ENCODE measurements around the gene SKI.

Gene SKI

GRCh38 chr1:2268285-2269056 lies 40.4 kb downstream of the SKI start:
- Histone ChIP-seq H3K36me3 (ENCODE audit: control insufficient read depth, insufficient read depth, low read length) (no peaks in the 10 kb centered on the region), H3K9ac (ENCODE audit: low read length) (no peak overlapping the region), H3K4me3 (ENCODE audit: low read depth, low read length) (no peak overlapping the region), H3K27ac (ENCODE audit: low read depth, low read length) (no peak overlapping the region), H3K9me3 (ENCODE audit: control insufficient read depth, insufficient read depth, low read depth, low read length) (no peaks in the 10 kb centered on the region), H3K4me1 (ENCODE audit: control insufficient read depth, insufficient read depth, low read length) (peaks cover 27% of the 10 kb centered on the region), H3K27me3 (ENCODE audit: control insufficient read depth, insufficient read depth, low read length) (no peaks in the 10 kb centered on the region)

DNA sequence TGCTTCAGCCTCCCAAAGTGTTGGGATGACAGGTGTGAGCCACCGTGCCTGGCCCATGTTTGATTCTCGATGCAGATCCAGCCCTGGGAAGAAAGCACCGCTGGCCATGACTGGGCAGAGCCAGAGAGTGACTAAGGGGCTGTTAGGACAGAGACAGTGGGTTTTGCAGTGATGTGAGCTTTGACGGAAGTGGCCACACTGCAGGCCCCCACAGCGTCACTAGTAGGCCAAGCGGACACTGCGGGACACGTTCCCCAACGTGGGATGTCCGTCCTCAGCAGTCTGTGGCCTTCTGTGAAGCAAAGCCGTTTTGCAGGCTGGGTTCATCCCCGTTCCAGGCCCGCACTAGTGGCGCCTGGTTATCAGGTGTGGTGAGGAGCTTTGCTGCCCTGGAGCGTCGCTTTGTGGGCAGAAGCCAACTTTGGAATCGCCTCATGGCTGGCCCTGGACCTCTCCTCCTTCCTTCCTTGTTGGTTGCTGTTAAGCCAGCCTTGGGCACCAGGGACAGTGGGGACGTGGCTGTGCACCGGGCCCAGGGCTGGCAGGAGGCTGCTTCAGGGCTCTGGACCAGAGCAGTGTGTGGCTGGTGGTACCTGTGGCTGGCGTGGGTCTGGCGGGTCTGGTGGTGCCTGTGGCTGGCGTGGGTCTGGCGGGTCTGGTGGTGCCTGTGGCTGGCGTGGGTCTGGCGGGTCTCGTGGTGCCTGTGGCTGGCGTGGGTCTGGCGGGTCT lies 41.2 kb downstream of the SKI start:
- Histone ChIP-seq H3K4me1 (ENCODE audit: control insufficient read depth, insufficient read depth, low read length) (peaks cover 27% of the 10 kb centered on the region), H3K36me3 (ENCODE audit: control insufficient read depth, insufficient read depth, low read length) (no peaks in the 10 kb centered on the region), H3K27ac (ENCODE audit: low read depth, low read length) (no peak overlapping the region), H3K27me3 (ENCODE audit: control insufficient read depth, insufficient read depth, low read length) (no peaks in the 10 kb centered on the region), H3K9me3 (ENCODE audit: control insufficient read depth, insufficient read depth, low read depth, low read length) (no peaks in the 10 kb centered on the region), H3K4me3 (ENCODE audit: low read depth, low read length) (no peak overlapping the region), H3K9ac (ENCODE audit: low read length) (no peak overlapping the region)

GRCh38 chr1:2269922-2270259 lies 41.8 kb downstream of the SKI start:
- H3K27ac ChIP-seq (ENCODE audit: low read depth, low read length) = no peak overlapping the region
- no peak overlapping the region for H3K9ac ChIP-seq (ENCODE audit: low read length)
- H3K4me1 ChIP-seq (ENCODE audit: control insufficient read depth, insufficient read depth, low read length) = peaks cover 27% of the 10 kb centered on the region
- no peaks in the 10 kb centered on the region for H3K9me3 ChIP-seq (ENCODE audit: control insufficient read depth, insufficient read depth, low read depth, low read length)
- no peak overlapping the region for H3K4me3 ChIP-seq (ENCODE audit: low read depth, low read length)
- no peaks in the 10 kb centered on the region for H3K36me3 ChIP-seq (ENCODE audit: control insufficient read depth, insufficient read depth, low read length)
- H3K27me3 ChIP-seq (ENCODE audit: control insufficient read depth, insufficient read depth, low read length) = no peaks in the 10 kb centered on the region

- Histone ChIP-seq H3K9me3 (ENCODE audit: control insufficient read depth, insufficient read depth, low read depth, low read length) (no peaks in the 10 kb centered on the region), H3K27ac (ENCODE audit: low read depth, low read length) (no peak overlapping the region), H3K36me3 (ENCODE audit: control insufficient read depth, insufficient read depth, low read length) (no peaks in the 10 kb centered on the region), H3K4me1 (ENCODE audit: control insufficient read depth, insufficient read depth, low read length) (peaks cover 27% of the 10 kb centered on the region), H3K9ac (ENCODE audit: low read length) (no peak overlapping the region), H3K27me3 (ENCODE audit: control insufficient read depth, insufficient read depth, low read length) (no peaks in the 10 kb centered on the region), H3K4me3 (ENCODE audit: low read depth, low read length) (no peak overlapping the region)
Observed at GRCh38 chr1:2270260-2271100, 42.4 kb downstream of the SKI start.

DNA sequence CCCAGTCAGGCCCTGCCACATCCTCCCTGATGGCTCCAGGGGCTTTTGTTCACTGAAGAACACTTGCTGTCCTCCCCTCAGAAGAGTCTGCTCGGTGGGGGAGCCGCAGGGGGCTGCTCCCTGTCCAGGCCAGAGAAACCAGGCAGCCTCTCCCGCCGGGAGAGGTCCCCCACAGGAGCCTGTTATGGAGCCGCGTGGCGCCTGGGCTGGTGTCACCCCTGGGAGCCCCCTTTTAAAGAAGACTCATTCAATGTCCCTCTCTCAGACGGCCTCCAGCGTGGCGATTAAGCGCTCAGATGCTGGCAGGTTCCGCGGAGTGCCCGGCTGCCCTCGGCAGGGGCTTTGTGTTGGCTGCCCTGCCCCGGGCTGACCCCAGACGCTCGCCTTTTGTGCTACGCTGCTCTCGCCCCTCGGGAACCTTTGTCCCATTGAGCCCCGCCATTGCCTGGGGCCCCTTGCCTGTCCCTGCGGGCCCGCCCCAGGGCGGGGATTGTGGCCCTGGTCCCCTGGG lies 43.1 kb downstream of the SKI start:
- H3K4me1 ChIP-seq (ENCODE audit: control insufficient read depth, insufficient read depth, low read length) = peaks cover 34% of the 10 kb centered on the region
- H3K9me3 ChIP-seq (ENCODE audit: control insufficient read depth, insufficient read depth, low read depth, low read length) = no peaks in the 10 kb centered on the region
- H3K27ac ChIP-seq (ENCODE audit: low read depth, low read length) = peak overlapping the region; percentile 21; the same call in 1 of the 2 replicates
- no peaks in the 10 kb centered on the region for H3K36me3 ChIP-seq (ENCODE audit: control insufficient read depth, insufficient read depth, low read length)
- H3K9ac ChIP-seq (ENCODE audit: low read length) = no peak overlapping the region
- no peak overlapping the region for H3K4me3 ChIP-seq (ENCODE audit: low read depth, low read length)
- no peaks in the 10 kb centered on the region for H3K27me3 ChIP-seq (ENCODE audit: control insufficient read depth, insufficient read depth, low read length)

DNA sequence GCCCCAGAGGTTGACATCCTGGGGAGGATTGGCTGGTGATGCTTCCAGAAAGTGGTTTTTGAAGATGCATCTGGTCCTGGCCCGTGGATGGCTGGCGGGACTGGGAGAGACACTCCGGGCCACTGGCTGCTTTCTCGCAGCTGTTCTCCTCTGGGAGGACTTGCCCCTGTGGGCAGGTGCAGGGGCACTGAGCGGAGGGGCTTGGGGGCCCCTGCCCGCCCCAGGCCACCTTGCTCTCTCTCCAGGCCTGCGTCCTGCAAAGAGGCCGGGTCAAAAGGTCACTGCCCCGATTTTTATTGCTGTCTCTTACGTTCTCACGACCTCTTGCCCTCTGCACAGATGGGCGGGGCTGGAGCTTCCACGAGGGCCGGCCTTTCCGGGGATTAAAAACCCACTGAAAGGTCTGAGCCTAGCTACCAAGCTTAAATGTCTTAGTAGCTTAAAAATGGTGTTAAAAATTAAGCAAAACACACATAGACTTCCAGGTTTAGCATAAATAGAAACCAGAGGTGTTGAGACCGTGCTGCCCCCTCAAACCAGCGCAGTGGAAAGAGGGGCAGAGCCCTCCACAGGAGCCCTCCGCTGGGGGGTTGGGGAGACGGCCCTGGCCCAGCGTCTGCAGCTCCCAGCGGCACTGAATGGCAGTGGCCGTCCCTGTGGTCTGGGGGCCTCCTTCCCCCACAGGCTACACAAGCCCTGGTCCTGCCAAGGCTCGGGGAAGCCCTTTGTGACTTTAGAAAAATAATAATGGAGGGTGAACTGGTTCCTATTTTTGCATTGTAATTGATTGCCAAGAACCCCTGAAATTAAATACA lies 43.9 kb downstream of the SKI start:
- Histone ChIP-seq H3K9ac (ENCODE audit: low read length) (no peak overlapping the region), H3K27me3 (ENCODE audit: control insufficient read depth, insufficient read depth, low read length) (no peaks in the 10 kb centered on the region), H3K4me1 (ENCODE audit: control insufficient read depth, insufficient read depth, low read length) (peaks cover 41% of the 10 kb centered on the region), H3K9me3 (ENCODE audit: control insufficient read depth, insufficient read depth, low read depth, low read length) (no peaks in the 10 kb centered on the region), H3K4me3 (ENCODE audit: low read depth, low read length) (no peak overlapping the region), H3K36me3 (ENCODE audit: control insufficient read depth, insufficient read depth, low read length) (no peaks in the 10 kb centered on the region), H3K27ac (ENCODE audit: low read depth, low read length) (no peak overlapping the region; the same call in 1 of the 2 replicates)

- Histone ChIP-seq H3K9me3 (ENCODE audit: control insufficient read depth, insufficient read depth, low read depth, low read length) (no peaks in the 10 kb centered on the region), H3K9ac (ENCODE audit: low read length) (no peak overlapping the region), H3K4me3 (ENCODE audit: low read depth, low read length) (no peak overlapping the region), H3K27me3 (ENCODE audit: control insufficient read depth, insufficient read depth, low read length) (no peaks in the 10 kb centered on the region), H3K4me1 (ENCODE audit: control insufficient read depth, insufficient read depth, low read length) (peaks cover 45% of the 10 kb centered on the region), H3K27ac (ENCODE audit: low read depth, low read length) (no peak overlapping the region), H3K36me3 (ENCODE audit: control insufficient read depth, insufficient read depth, low read length) (peaks cover 4% of the 10 kb centered on the region)
Observed at GRCh38 chr1:2272686-2273400, 44.7 kb downstream of the SKI start.

- H3K36me3 ChIP-seq (ENCODE audit: control insufficient read depth, insufficient read depth, low read length) = peaks cover 5% of the 10 kb centered on the region
Observed at GRCh38 chr1:2273401-2274090, 45.4 kb downstream of the SKI start.

GRCh38 chr1:2274231-2274928 lies 46.3 kb downstream of the SKI start:
- H3K27ac ChIP-seq (ENCODE audit: low read depth, low read length) = no peak overlapping the region
- H3K4me1 ChIP-seq (ENCODE audit: control insufficient read depth, insufficient read depth, low read length) = peaks cover 59% of the 10 kb centered on the region
- H3K27me3 ChIP-seq (ENCODE audit: control insufficient read depth, insufficient read depth, low read length) = no peaks in the 10 kb centered on the region
- no peak overlapping the region for H3K9ac ChIP-seq (ENCODE audit: low read length)
- no peaks in the 10 kb centered on the region for H3K9me3 ChIP-seq (ENCODE audit: control insufficient read depth, insufficient read depth, low read depth, low read length)
- H3K4me3 ChIP-seq (ENCODE audit: low read depth, low read length) = no peak overlapping the region
- peaks cover 5% of the 10 kb centered on the region for H3K36me3 ChIP-seq (ENCODE audit: control insufficient read depth, insufficient read depth, low read length)

More at GRCh38 chr1:2273401-2274090, 45.4 kb downstream of the SKI start:
- Histone ChIP-seq H3K4me1 (ENCODE audit: control insufficient read depth, insufficient read depth, low read length) (peaks cover 52% of the 10 kb centered on the region), H3K27ac (ENCODE audit: low read depth, low read length) (no peak overlapping the region), H3K9me3 (ENCODE audit: control insufficient read depth, insufficient read depth, low read depth, low read length) (no peaks in the 10 kb centered on the region), H3K9ac (ENCODE audit: low read length) (no peak overlapping the region), H3K4me3 (ENCODE audit: low read depth, low read length) (no peak overlapping the region), H3K27me3 (ENCODE audit: control insufficient read depth, insufficient read depth, low read length) (no peaks in the 10 kb centered on the region)

All from HUES6 (cell line).